ENCODE measurements around the gene AHCYL2. TPM values are rescaled to one million over a fixed set of nuclear protein-coding genes. Genes with fewer than 3 reads are reported as not detected.

AHCYL2 gene
- total RNA-seq, 1 experiment from 2014 or later = 17.0 TPM

- no peaks in the 10 kb centered on the region for H4K20me1 ChIP-seq (ENCODE audit: insufficient read depth)
- no peak overlapping the region for H3K9ac ChIP-seq (ENCODE audit: low read length)
- BruUV-seq (replicated peaks) = no TSS peak
- TF ChIP-seq JUND (IDR thresholded peaks at IDR 0.05) (no peak), ZFX (IDR thresholded peaks at IDR 0.05) (no peak), POLR2A (IDR thresholded peaks at IDR 0.05; ENCODE audit: borderline replicate concordance, extremely low read depth, insufficient read depth, insufficient read length) (no peak), EZH2phosphoT487 (IDR thresholded peaks at IDR 0.05; ENCODE audit: borderline replicate concordance) (no peak), FOSL1 (IDR thresholded peaks at IDR 0.05; ENCODE audit: low read depth) (no peak), REST (IDR thresholded peaks at IDR 0.05; ENCODE audit: low read depth) (no peak), ZBTB33 (IDR thresholded peaks at IDR 0.05; ENCODE audit: extremely low read depth, insufficient replicate concordance, low read length) (no peak), EGR1 (IDR thresholded peaks at IDR 0.05; ENCODE audit: low read depth) (no peak), CBX3 (IDR thresholded peaks at IDR 0.05; ENCODE audit: low read depth) (no peak), YY1 (IDR thresholded peaks at IDR 0.05; ENCODE audit: extremely low read depth, insufficient replicate concordance, low read depth, low read length) (no peak), SP1 (IDR thresholded peaks at IDR 0.05; ENCODE audit: low read depth) (no peak), ATF3 (IDR thresholded peaks at IDR 0.05) (no peak), CEBPB (IDR thresholded peaks at IDR 0.05; ENCODE audit: low read depth) (no peak), POLR2AphosphoS5 (IDR thresholded peaks at IDR 0.05; ENCODE audit: low read depth, low read length) (no peak), ELF1 (IDR thresholded peaks at IDR 0.05; ENCODE audit: borderline replicate concordance, low read depth) (no peak), ZNF274 (IDR thresholded peaks at IDR 0.05; ENCODE audit: low read depth, low read length) (no peak)
- TF ChIP-seq, protein P1, sequence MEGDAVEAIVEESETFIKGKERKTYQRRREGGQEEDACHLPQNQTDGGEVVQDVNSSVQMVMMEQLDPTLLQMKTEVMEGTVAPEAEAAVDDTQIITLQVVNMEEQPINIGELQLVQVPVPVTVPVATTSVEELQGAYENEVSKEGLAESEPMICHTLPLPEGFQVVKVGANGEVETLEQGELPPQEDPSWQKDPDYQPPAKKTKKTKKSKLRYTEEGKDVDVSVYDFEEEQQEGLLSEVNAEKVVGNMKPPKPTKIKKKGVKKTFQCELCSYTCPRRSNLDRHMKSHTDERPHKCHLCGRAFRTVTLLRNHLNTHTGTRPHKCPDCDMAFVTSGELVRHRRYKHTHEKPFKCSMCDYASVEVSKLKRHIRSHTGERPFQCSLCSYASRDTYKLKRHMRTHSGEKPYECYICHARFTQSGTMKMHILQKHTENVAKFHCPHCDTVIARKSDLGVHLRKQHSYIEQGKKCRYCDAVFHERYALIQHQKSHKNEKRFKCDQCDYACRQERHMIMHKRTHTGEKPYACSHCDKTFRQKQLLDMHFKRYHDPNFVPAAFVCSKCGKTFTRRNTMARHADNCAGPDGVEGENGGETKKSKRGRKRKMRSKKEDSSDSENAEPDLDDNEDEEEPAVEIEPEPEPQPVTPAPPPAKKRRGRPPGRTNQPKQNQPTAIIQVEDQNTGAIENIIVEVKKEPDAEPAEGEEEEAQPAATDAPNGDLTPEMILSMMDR (IDR thresholded peaks at IDR 0.05 in 2 of 3, conservative IDR thresholded peaks at IDR 0.05 in 1 of 3; ENCODE audit: borderline replicate concordance in 1 of 3, insufficient read depth in 1 of 3, low read depth in 2 of 3, low read length in 2 of 3) = no peak
- TF ChIP-seq, protein P2, sequence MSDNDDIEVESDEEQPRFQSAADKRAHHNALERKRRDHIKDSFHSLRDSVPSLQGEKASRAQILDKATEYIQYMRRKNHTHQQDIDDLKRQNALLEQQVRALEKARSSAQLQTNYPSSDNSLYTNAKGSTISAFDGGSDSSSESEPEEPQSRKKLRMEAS (IDR thresholded peaks at IDR 0.05) = no peak
- no peak overlapping the region for H2AFZ ChIP-seq (ENCODE audit: low read depth, low read length, poor library complexity, severe bottlenecking)
- ATAC-seq = no peak
- H3K4me1 ChIP-seq (ENCODE audit: control insufficient read depth in 1 of 2, insufficient read depth in 2 of 2, low read length in 2 of 2) = peaks cover 12 to 36% of the 10 kb centered on the region in 2 experiments; a peak in 3 of 4 replicates
- peaks cover 4% of the 10 kb centered on the region; the same call in 1 of the 2 replicates for H3K79me2 ChIP-seq (ENCODE audit: insufficient read depth, low read length)
- DNase-seq (ENCODE audit: low read depth, low spot score) = no peak
- H3K9me3 ChIP-seq (ENCODE audit: control insufficient read depth in 1 of 2, insufficient read depth in 1 of 2, low read depth in 1 of 2, low read length in 2 of 2) = no peaks in the 10 kb centered on the region
- H3K9me2 ChIP-seq (ENCODE audit: insufficient read depth) = no peaks in the 10 kb centered on the region
- no peak overlapping the region for H3K4me3 ChIP-seq (replicated peaks in 1 of 2; ENCODE audit: low read depth in 1 of 2, low read length in 2 of 2)
- no peak overlapping the region for H3K27ac ChIP-seq (ENCODE audit: low read depth, low read length)
- CTCF ChIA-PET = no interaction called here
- H3K4me2 ChIP-seq (ENCODE audit: low read length) = no peak overlapping the region
- POLR2A ChIA-PET = no interaction called here
- RAD21 ChIA-PET (ENCODE audit: low non-redundant PET in 1 of 2, low total read pairs in 2 of 2, uncharacterized antibody in 2 of 2, unreplicated experiment in 2 of 2) = no interaction called here
- H3K27me3 ChIP-seq (ENCODE audit: insufficient read depth, low read length) = no peaks in the 10 kb centered on the region
- H3K36me3 ChIP-seq (ENCODE audit: control insufficient read depth in 1 of 2, insufficient read depth in 2 of 2, low read length in 2 of 2) = no peaks in the 10 kb centered on the region
- intact Hi-C loops (cut with micrococcal nuclease) = no loop called here
Observed at GRCh38 chr7:129436335-129436923, 211.6 kb downstream of the AHCYL2 start.

Measured in HCT116 (cell line).